Keratinocyte (primary cell): ENCODE data around the gene GPR37. TPM values are rescaled to one million over a fixed set of nuclear protein-coding genes. Genes with fewer than 3 reads are reported as not detected.

ENCODE experiments used
- DNase-seq: peaks from one replicate; pipeline ENCODE4 v3.0.0-alpha.2; 2011; ENCODE audit warnings: low read depth, missing footprints, low spot score
- FAIRE-seq: peaks from 2 replicates; lab custom pipeline; 2011; peaks lifted over from hg19 to GRCh38; lab: Jason Lieb, UNC
- H2AFZ ChIP-seq: 2 replicates; pipeline ENCODE4 v1.6.0; 2012; ENCODE audit warnings: low read length, control low read depth, inconsistent platforms; ENCODE audit not compliant: control insufficient read depth
- H3K27ac ChIP-seq: 2 replicates; pipeline ENCODE4 v1.5.1; 2011; ENCODE audit warnings: low read length; ENCODE audit not compliant: control insufficient read depth, insufficient read depth
- H3K27me3 ChIP-seq: 3 replicates; pipeline ENCODE4 v1.6.0; 2011; ENCODE audit warnings: low read length; ENCODE audit not compliant: control insufficient read depth, insufficient read depth; ENCODE audit errors: extremely low read depth
- H3K36me3 ChIP-seq, 2 experiments: 2 replicates in 1 of 2; 3 replicates in 1 of 2; pipeline ENCODE4 v1.5.1; 2011; ENCODE audit warnings: low read length in 2 of 2, mild to moderate bottlenecking in 1 of 2; ENCODE audit not compliant: control insufficient read depth in 2 of 2, insufficient read depth in 2 of 2; ENCODE audit errors: extremely low read depth in 1 of 2
- H3K4me1 ChIP-seq: 3 replicates; pipeline ENCODE4 v1.5.1; 2011; ENCODE audit warnings: low read length; ENCODE audit not compliant: control insufficient read depth, insufficient read depth; ENCODE audit errors: extremely low read depth
- H3K4me2 ChIP-seq: 3 replicates; pipeline ENCODE4 v1.6.0; 2011; ENCODE audit warnings: low read depth, low read length; ENCODE audit not compliant: control insufficient read depth, insufficient read depth; ENCODE audit errors: extremely low read depth
- H3K4me3 ChIP-seq, 3 experiments: fragments of 200-600 bp in 1 of 3; sonication (generic) in 1 of 3; 2 replicates in 2 of 3; 3 replicates in 1 of 3; pipeline ENCODE4 v1.5.1; 2011 to 2016; ENCODE audit warnings: low read length in 3 of 3, mild to moderate bottlenecking in 3 of 3, control low read depth in 2 of 3, inconsistent platforms in 1 of 3, low read depth in 1 of 3, mixed read lengths in 1 of 3, mixed run types in 1 of 3, moderate library complexity in 1 of 3; ENCODE audit not compliant: control insufficient read depth in 2 of 3, insufficient read depth in 2 of 3; ENCODE audit errors: extremely low read depth in 1 of 3
- H3K79me2 ChIP-seq: 2 replicates; pipeline ENCODE4 v1.6.0; 2012; ENCODE audit warnings: low read length; ENCODE audit not compliant: control insufficient read depth, insufficient read depth
- H3K9ac ChIP-seq: 3 replicates; pipeline ENCODE4 v1.6.0; 2011; ENCODE audit warnings: low read length; ENCODE audit not compliant: control insufficient read depth, insufficient read depth; ENCODE audit errors: extremely low read depth
- H3K9me1 ChIP-seq: 3 replicates; pipeline ENCODE4 v1.6.0; 2011; ENCODE audit warnings: low read length; ENCODE audit not compliant: control insufficient read depth, insufficient read depth; ENCODE audit errors: extremely low read depth
- H3K9me3 ChIP-seq: 2 replicates; pipeline ENCODE4 v1.5.1; 2012; ENCODE audit warnings: low read depth, low read length; ENCODE audit not compliant: control insufficient read depth
- H4K20me1 ChIP-seq: 3 replicates; pipeline ENCODE4 v1.6.0; 2011; ENCODE audit warnings: low read length; ENCODE audit not compliant: control insufficient read depth, insufficient read depth; ENCODE audit errors: extremely low read depth
- CTCF ChIP-seq, 3 experiments: IDR thresholded peaks in 1 of 3; conservative IDR thresholded peaks in 1 of 3; optimal IDR thresholded peaks in 1 of 3; 2 replicates in 2 of 3; 3 replicates in 1 of 3; pipeline versions ENCODE3 to v1.5.1; 2011; ENCODE audit warnings: low read length in 3 of 3, mild to moderate bottlenecking in 3 of 3, moderate library complexity in 2 of 3, control low read depth in 1 of 3, inconsistent platforms in 1 of 3; ENCODE audit not compliant: insufficient read depth in 2 of 3; ENCODE audit errors: extremely low read depth in 1 of 3
- EZH2 ChIP-seq: IDR thresholded peaks from one replicate; pipeline ENCODE4 v1.6.1; 2012; ENCODE audit warnings: inconsistent platforms, mild to moderate bottlenecking, low read length, moderate library complexity
- dilution Hi-C: fragments of 300-500 bp; cut with MboI; formaldehyde crosslinking; loops from one replicate; pipeline ENCODE4 v1.7.0; 2020; ENCODE audit warnings: low sequenced_read_pairs; ENCODE audit not compliant: extremely low pct_ligation_motif_present
- polyA plus RNA-seq, 5 experiments: library from polyadenylated mRNA; depleted of rRNA in 3 of 5; stranded (reverse) in 3 of 5; stranded (forward) in 1 of 5; unstranded in 1 of 5; fragments of >200 nt; gene quantifications; 1 replicate in 1 of 5; 2 replicates in 3 of 5; 3 replicates in 1 of 5; pipeline versions ENCODE4 v1.2.1 to v1.2.3, GENCODE V29; 2011 to 2012; ENCODE audit warnings: missing spikeins in 2 of 5, low read depth in 1 of 5, low replicate concordance in 1 of 5

GPR37 gene
- polyA plus RNA-seq, 1 donor (not counting 4 experiments of a cell fraction or from before 2014, with no cell fraction given), result 0.58 TPM

GRCh38 chr7:124784879-124785818, 19.6 kb upstream of the GPR37 start:
- Histone ChIP-seq H3K4me3 (no peak overlapping the region), H3K27ac (no peak overlapping the region), H3K9me3 (no peaks in the 10 kb centered on the region), H3K9ac (no peak overlapping the region), H2AFZ (no peak overlapping the region), H3K4me2 (no peak overlapping the region), H3K79me2 (no peaks in the 10 kb centered on the region), H3K27me3 (no peaks in the 10 kb centered on the region), H3K36me3 (no peaks in the 10 kb centered on the region), H4K20me1 (no peaks in the 10 kb centered on the region), H3K4me1 (no peaks in the 10 kb centered on the region), H3K9me1 (no peaks in the 10 kb centered on the region)
- TF ChIP-seq EZH2, result no peak
- peak; percentile 77 to 89 (median 85) for TF ChIP-seq CTCF (optimal IDR thresholded peaks at IDR 0.05 in 1 of 3, IDR thresholded peaks at IDR 0.05 in 1 of 3, conservative IDR thresholded peaks at IDR 0.05 in 1 of 3; ENCODE audit: extremely low read depth in 1 of 3, insufficient read depth in 2 of 3, low read length in 3 of 3)
- FAIRE-seq (peak; percentile 63), DNase-seq (peak; percentile 11)
- dilution Hi-C loops, result no loop called here

GRCh38 chr7:124783271-124783670, 17.7 kb upstream of the GPR37 start:
- H3K79me2 ChIP-seq, result no peaks in the 10 kb centered on the region
- dilution Hi-C loops, result no loop called here
- TF ChIP-seq CTCF (optimal IDR thresholded peaks at IDR 0.05 in 1 of 3, IDR thresholded peaks at IDR 0.05 in 1 of 3, conservative IDR thresholded peaks at IDR 0.05 in 1 of 3; ENCODE audit: extremely low read depth in 1 of 3, insufficient read depth in 2 of 3, low read length in 3 of 3) (no peak), EZH2 (no peak)
- no peaks in the 10 kb centered on the region for H4K20me1 ChIP-seq
- H3K36me3 ChIP-seq, result no peaks in the 10 kb centered on the region
- H2AFZ ChIP-seq, result no peak overlapping the region
- FAIRE-seq (no peak), DNase-seq (no peak)
- H3K9ac ChIP-seq, result no peak overlapping the region
- no peaks in the 10 kb centered on the region for H3K4me1 ChIP-seq
- H3K27ac ChIP-seq, result no peak overlapping the region
- H3K4me3 ChIP-seq, result no peak overlapping the region
- no peaks in the 10 kb centered on the region for H3K9me1 ChIP-seq
- no peaks in the 10 kb centered on the region for H3K9me3 ChIP-seq
- no peaks in the 10 kb centered on the region for H3K27me3 ChIP-seq
- H3K4me2 ChIP-seq, result no peak overlapping the region
